BE2C (cell line): Measurements from ENCODE around the gene F13A1.

Experiments used
- DNase-seq: peaks from one replicate; pipeline ENCODE4 v3.0.0-alpha.2; 2020
- H3K27me3 ChIP-seq: fragments of 250-450 bp; sonication (Bioruptor Pico); 2 replicates; pipeline ENCODE4 v1.5.1; 2020; ENCODE audit warnings: mild to moderate bottlenecking
- H3K36me3 ChIP-seq: fragments of 250-450 bp; sonication (Bioruptor Pico); 2 replicates; pipeline ENCODE4 v1.5.1; 2020; ENCODE audit warnings: mild to moderate bottlenecking
- H3K4me1 ChIP-seq: fragments of 250-450 bp; sonication (Bioruptor Pico); 2 replicates; pipeline ENCODE4 v1.5.1; 2020
- H3K4me3 ChIP-seq: 2 replicates; pipeline ENCODE4 v1.5.1; 2011; ENCODE audit warnings: low read depth, low read length
- H3K9me3 ChIP-seq: fragments of 250-450 bp; sonication (Bioruptor Pico); 2 replicates; pipeline ENCODE4 v1.5.1; 2020
- CTCF ChIP-seq: IDR thresholded peaks from 2 replicates; pipeline ENCODE4 v1.5.1; 2012; ENCODE audit warnings: mild to moderate bottlenecking, low read depth, low read length

Gene F13A1

DNA sequence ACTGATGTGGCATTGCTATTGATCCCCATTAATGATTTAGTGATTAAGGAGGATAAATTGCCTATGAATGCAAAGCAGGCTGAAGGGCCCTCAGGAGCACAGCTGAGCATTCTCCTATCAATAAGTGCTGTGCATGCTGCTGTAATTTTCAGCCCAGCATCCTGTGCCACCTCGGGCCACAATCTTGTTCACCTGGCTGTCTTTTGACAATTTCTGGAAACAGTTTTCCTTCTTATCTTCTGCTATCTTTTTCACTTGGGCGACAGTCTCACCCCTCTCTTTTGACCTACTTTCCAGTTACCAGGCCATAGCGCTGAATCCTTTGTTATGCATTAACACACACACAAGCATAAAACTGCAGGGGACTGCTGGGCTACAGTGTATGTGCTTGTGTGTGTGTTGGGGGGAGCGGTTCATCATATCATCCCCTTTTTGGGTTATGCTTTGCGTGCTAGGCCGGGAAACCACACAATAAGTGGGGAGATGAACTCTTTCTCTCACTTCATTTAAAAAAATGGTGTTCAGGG, 60.2 kb downstream of the F13A1 start:
- Histone ChIP-seq H3K4me3 (no peak overlapping the region), H3K4me1 (no peaks in the 10 kb centered on the region), H3K27me3 (no peaks in the 10 kb centered on the region), H3K36me3 (no peaks in the 10 kb centered on the region), H3K9me3 (no peaks in the 10 kb centered on the region)
- DNase-seq, result no peak
- TF ChIP-seq CTCF, result no peak

DNA sequence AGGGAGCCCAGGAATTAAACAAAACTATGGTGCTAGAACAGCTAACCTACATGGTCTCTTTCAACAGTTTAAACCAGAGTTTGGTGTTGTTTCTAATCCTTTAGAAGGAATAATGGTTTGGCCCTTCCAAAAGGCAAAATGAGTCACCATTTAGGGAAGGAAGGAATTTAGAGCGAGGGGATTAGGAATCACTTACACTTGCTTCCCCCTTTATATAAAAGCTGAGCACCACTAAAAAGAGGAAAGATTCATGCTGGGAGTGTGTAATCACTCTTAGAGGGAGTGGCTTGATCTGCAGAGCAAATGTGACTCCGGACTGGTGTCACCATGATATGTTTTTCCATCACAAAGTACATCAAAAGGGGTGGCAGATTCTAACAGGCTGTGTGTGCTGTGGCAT, 63.6 kb downstream of the F13A1 start:
- no peak overlapping the region for H3K4me3 ChIP-seq
- H3K27me3 ChIP-seq, result no peaks in the 10 kb centered on the region
- no peaks in the 10 kb centered on the region for H3K4me1 ChIP-seq
- no peaks in the 10 kb centered on the region for H3K9me3 ChIP-seq
- no peaks in the 10 kb centered on the region for H3K36me3 ChIP-seq
- no peak for DNase-seq
- TF ChIP-seq CTCF, result no peak

GRCh38 chr6:6256259-6256658, 64.2 kb downstream of the F13A1 start:
- Histone ChIP-seq H3K36me3 (no peaks in the 10 kb centered on the region), H3K4me1 (no peaks in the 10 kb centered on the region), H3K27me3 (no peaks in the 10 kb centered on the region), H3K4me3 (no peak overlapping the region), H3K9me3 (no peaks in the 10 kb centered on the region)
- no peak for DNase-seq
- TF ChIP-seq CTCF, result no peak

- Histone ChIP-seq H3K36me3 (no peaks in the 10 kb centered on the region), H3K9me3 (no peaks in the 10 kb centered on the region), H3K27me3 (no peaks in the 10 kb centered on the region), H3K4me3 (no peak overlapping the region), H3K4me1 (no peaks in the 10 kb centered on the region)
- DNase-seq, result no peak
- no peak for TF ChIP-seq CTCF
Measured at GRCh38 chr6:6251555-6252280, 68.7 kb downstream of the F13A1 start.

GRCh38 chr6:6248651-6249050, 71.8 kb downstream of the F13A1 start:
- Histone ChIP-seq H3K27me3 (no peaks in the 10 kb centered on the region), H3K9me3 (no peaks in the 10 kb centered on the region), H3K4me3 (no peak overlapping the region), H3K4me1 (no peaks in the 10 kb centered on the region), H3K36me3 (no peaks in the 10 kb centered on the region)
- DNase-seq, result no peak
- no peak for TF ChIP-seq CTCF

DNA sequence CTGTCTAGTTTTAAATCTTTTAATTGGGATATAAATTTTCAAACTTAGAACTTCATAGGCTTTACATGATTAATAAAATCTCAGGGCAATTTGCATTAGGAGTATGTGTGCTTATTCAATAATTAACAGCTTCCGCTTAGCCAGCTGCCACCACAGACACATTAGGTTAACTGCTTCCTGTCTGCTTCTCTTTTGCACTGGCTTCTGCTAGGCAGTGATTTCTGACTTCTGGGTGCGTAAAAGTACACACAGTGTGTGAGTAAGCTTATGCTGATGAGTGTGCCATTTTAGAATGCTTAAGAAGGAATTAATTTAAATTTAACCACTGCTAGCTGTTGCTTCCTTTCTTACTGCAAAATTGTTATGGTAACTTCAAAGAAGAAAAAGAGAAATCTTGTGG, 73.9 kb downstream of the F13A1 start:
- no peaks in the 10 kb centered on the region for H3K9me3 ChIP-seq
- no peaks in the 10 kb centered on the region for H3K27me3 ChIP-seq
- DNase-seq, result no peak
- no peaks in the 10 kb centered on the region for H3K36me3 ChIP-seq
- no peaks in the 10 kb centered on the region for H3K4me1 ChIP-seq
- TF ChIP-seq CTCF, result no peak
- no peak overlapping the region for H3K4me3 ChIP-seq
